HCEC 1CT (cell line): ENCODE data around the gene C1QBP.
"Not testable (repeated sequence)": the region's sequence is repeated elsewhere in the genome, so short reads cannot be mapped to it uniquely, and the experiment has no call there.

Experiments
- DNase-seq: peaks from one replicate; pipeline ENCODE4 v3.0.0-alpha.2; 2017

The C1QBP gene, protein sequence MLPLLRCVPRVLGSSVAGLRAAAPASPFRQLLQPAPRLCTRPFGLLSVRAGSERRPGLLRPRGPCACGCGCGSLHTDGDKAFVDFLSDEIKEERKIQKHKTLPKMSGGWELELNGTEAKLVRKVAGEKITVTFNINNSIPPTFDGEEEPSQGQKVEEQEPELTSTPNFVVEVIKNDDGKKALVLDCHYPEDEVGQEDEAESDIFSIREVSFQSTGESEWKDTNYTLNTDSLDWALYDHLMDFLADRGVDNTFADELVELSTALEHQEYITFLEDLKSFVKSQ

GRCh38 chr17:5438716-5439445, at the start of gene C1QBP:
C1QBP (minus strand) TSS chr17:5439155; CDS start chr17:5439073, 82 bp downstream.
- DNase-seq, result peak; percentile 89

- no peak for DNase-seq
These were observed 49.8 kb upstream of the C1QBP start for GRCh38 chr17:5488752-5489151.

GRCh38 chr17:5486206-5487124, 47.5 kb upstream of the C1QBP start, which contains the start of gene MIS12:
MIS12 (plus strand) TSS chr17:5486566; CDS start chr17:5488863, 2,297 bp downstream.
- peak; percentile 100 for DNase-seq

DNA sequence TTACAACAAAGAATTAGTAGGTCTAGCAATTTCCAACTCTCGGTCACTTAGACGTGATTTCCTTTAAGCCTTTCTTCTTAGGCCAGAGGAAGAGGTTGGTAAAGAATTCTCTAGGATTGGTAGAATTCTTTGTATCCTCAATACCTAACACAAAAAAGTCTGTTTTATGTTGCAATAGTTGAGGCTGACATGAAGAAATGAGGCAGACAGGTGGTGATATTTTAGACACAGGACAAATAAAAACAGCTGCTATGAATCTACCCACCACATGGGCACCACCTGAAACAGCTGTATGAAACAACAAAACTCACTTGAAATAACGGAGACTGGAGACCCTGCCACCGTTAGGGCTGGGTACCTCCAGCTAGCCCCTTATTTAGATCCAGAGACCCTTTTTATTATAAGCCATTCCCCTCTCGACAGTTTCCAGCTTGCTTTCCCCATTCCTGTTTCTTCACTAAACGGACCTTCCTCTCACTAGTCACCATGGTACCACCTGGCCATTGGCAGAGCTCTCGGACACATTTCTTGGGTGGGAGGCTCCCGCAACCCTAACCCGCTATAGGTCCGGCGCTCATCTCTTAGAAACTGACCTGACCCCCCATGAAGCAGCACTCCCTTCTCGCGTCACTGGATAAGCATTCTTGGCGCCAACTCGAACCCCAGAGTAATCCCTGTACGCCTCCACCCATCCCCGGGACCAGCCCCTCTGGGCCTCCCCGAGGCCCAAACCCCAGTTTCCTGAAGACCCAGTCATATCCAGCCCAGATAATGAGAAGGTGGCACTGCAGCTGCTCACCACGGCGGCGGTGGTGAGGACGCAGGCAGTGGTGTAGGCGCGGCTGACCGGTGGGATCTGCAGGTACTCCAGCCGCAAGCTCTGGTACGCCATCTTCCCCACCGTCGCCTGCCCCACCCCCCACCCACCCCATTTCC, 46.6 kb upstream of the C1QBP start, which contains the start of gene DERL2:
DERL2 (minus strand) TSS at position 909 of the 936 bp plus-strand sequence; CDS start at position 892, 17 bp downstream.
- peak; percentile 34 for DNase-seq

DNA sequence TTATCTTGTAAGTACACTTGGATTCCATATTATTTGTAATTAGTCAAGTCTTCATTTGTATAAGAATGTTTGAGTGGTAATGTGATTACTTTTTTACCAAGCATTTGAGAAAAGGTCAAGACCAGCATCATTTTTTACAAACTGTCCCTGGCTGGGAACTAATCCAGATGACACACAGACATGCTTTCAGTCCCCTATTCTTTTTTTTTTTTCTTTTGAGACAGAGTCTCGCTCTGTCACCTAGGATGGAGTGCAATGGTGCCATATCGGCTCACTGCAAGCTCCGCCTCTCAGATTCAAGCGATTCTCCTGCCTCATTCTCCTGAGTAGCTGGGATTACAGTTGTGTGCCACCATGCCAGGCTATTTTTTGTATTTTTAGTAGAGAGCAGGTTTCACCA, 42.5 kb upstream of the C1QBP start:
- no peak for DNase-seq

DNA sequence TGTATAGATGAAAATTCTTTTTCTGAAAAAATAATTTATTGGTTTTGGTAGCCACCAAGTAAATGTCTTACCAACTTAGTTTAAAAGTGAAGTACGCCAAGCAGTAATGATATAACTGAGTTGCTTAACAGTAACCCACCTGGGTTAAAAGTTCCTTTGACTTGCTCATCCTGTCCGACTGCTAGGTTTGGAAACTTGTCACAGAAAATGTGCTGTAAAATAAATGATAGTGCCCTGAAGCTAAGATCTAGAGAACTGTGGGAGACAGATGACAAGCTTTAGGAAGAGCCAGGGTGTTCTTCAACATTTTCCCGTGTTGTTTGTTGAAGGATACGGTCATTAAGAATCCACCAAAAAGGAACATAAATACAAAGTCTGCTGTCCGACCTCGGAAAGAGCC, 42.0 kb upstream of the C1QBP start:
- DNase-seq, result no peak

GRCh38 chr17:5478992-5479391, 40.0 kb upstream of the C1QBP start:
- no peak for DNase-seq

DNA sequence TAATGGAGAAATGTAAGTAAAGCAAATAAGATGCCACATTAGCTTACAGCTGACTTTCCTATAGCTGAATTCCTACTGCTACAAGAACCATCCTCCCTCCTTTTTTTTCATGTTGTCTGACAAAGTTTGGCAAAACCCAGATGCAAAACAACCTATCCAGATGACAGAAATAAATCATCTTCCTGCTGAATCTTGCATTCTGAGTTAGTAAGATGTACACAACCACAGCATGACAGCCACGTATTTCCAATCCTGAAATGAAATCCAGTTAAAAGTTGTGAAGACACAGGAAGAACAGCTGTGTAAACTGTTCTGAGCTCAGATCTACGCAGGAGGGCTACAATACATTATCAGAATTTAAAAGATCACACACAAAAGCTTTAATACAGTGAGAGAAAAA, 35.0 kb upstream of the C1QBP start:
- no peak for DNase-seq

- peak; percentile 10 for DNase-seq
These were observed 33.6 kb upstream of the C1QBP start for GRCh38 chr17:5472511-5472910.

DNA sequence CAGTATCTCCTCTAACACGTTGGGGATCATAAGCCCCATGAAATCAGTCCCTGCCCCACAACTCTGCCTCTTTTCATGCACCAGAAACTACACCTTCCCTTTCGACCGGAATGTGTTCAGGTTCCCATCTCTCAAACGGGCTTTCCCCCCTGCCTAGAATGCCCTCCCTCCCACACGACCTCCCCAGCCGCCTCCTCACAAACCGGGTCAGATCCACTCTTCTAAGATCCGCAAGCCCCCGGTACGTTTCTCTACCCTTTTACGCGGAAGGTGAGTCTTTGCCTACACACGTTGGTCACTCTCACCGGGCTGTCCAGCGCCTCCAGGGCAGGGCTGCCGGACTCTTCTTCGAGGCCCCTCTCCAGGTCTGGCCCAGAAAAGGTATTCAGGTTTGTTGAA, 29.1 kb upstream of the C1QBP start:
- no peak for DNase-seq

GRCh38 chr17:5467416-5467815, 28.5 kb upstream of the C1QBP start:
- DNase-seq, result no peak

DNA sequence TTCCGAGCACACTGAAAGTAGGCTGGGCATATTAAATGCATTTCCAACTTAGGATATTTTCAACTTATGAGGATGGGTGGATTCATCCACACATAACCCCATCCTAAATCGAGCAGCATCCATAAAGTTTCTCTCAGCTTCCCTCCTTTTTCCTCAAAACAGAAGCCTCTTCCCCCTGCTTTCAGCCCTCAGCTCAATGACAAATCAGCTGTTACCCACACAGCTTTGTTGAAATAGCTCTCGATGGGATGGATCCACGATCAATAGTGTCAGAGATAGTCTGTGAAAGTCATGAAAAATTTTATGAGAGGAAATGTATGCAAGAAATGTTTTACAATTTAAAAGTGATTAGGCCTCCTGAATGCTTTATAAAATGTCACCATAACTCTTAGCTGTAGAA, 27.3 kb upstream of the C1QBP start:
- DNase-seq, result no peak

- no peak for DNase-seq
These were observed 26.0 kb upstream of the C1QBP start for GRCh38 chr17:5464717-5465507.

- DNase-seq, result no peak
These were observed 7.8 kb upstream of the C1QBP start for GRCh38 chr17:5446786-5447185.

- no peak for DNase-seq
These were observed 5.3 kb upstream of the C1QBP start for GRCh38 chr17:5444209-5444608.

DNA sequence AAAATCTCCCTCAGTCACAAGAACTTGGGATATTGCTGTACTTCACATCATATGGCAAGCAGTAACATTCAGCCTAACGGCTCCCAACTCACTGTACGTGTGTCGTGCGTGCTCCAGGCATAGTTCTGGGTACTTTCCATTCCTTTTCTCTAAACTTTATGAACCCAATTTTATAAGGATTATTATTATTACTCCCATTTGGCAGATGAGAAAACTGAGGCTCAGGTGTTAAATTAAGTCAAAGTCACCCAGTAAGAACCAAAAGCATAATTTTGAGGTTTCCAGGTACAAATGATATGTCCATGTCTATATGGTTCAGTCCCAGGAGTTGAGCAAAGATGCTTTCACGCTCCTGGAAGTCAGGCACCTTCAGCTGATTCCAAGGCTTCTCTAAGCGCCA, 4.8 kb upstream of the C1QBP start:
- DNase-seq, result no peak

- no peak for DNase-seq
These were observed 450 bp upstream of the C1QBP start for GRCh38 chr17:5439446-5439764.

DNA sequence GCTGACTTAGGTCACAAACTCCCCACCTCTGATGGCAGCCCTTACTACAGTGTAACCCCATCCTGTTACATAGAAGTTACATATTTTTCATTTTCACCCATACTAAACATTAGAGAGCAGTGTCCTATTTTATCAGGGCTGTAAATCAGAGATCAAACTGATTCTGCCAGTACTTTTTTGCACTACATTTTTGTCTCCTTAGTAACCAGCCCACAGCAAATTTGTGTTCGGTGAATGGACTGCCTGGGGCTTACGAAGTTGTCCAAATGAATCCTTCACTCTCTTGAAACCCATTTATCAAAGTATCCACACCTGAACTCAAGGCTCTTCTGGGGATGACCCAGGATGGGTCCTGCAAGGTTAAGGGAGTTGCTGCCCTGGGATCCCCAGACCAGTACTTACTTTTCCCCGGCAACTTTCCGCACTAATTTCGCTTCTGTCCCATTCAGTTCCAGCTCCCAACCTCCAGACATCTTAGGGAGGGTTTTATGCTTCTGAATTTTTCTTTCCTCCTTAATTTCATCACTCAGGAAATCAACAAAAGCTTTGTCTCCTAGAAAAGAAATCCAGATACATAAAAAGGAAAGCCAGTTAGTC, 1.1 kb downstream of the C1QBP start:
- peak; percentile 47 for DNase-seq

- DNase-seq, result not testable (repeated sequence)
These were observed 3.1 kb downstream of the C1QBP start for GRCh38 chr17:5435781-5436315.

- no peak for DNase-seq
These were observed 4.0 kb downstream of the C1QBP start for GRCh38 chr17:5434984-5435383.
